RWPE1 (cell line): ENCODE results near the gene C1orf21.

Source experiments
- CTCF ChIA-PET: fragments of 350-600 bp; sonication (Branson Sonifier 250); formaldehyde crosslinking; extraction: SDS; loops from one replicate; lab custom pipeline; 2021; lab: Yijun Ruan, JAX
- POLR2A ChIA-PET: fragments of 400-600 bp; formaldehyde crosslinking; extraction: SDS; loops from one replicate; lab custom pipeline; 2020; ENCODE audit warnings: antibody characterized with exemption; ENCODE audit not compliant: low non-redundant PET; lab: Yijun Ruan, JAX
- DNase-seq: peaks from one replicate; pipeline ENCODE4 v3.0.0; 2012; ENCODE audit warnings: low spot score
- H3K27ac ChIP-seq: fragments of 450-650 bp; 2 replicates; pipeline ENCODE4 v1.5.1; 2017
- CTCF ChIP-seq: fragments of 450-650 bp; conservative IDR thresholded peaks from 2 replicates; pipeline ENCODE4 v1.5.1; 2017; ENCODE audit warnings: low read depth, mild to moderate bottlenecking

The C1orf21 gene

GRCh38 chr1:184405801-184406142 lies 18.9 kb downstream of the C1orf21 start:
- no peak overlapping the region for H3K27ac ChIP-seq
- POLR2A ChIA-PET: no interaction called here
- CTCF ChIA-PET: no interaction called here
- TF ChIP-seq CTCF: no peak
- no peak for DNase-seq

- TF ChIP-seq CTCF: no peak
- POLR2A ChIA-PET: no interaction called here
- CTCF ChIA-PET: no interaction called here
- DNase-seq: no peak
- H3K27ac ChIP-seq: no peak overlapping the region
These were observed 19.6 kb downstream of the C1orf21 start for GRCh38 chr1:184406479-184406878.

- ChIA-PET POLR2A (no interaction called here), CTCF (no interaction called here)
- H3K27ac ChIP-seq: no peak overlapping the region
- TF ChIP-seq CTCF: no peak
- DNase-seq: no peak
These were observed 21.1 kb downstream of the C1orf21 start for GRCh38 chr1:184407816-184408510.

GRCh38 chr1:184408580-184408979 lies 21.8 kb downstream of the C1orf21 start:
- no peak for DNase-seq
- no peak for TF ChIP-seq CTCF
- ChIA-PET POLR2A (no interaction called here), CTCF (no interaction called here)
- H3K27ac ChIP-seq: no peak overlapping the region

GRCh38 chr1:184409011-184409410 lies 22.2 kb downstream of the C1orf21 start:
- ChIA-PET POLR2A (no interaction called here), CTCF (no interaction called here)
- no peak for DNase-seq
- no peak for TF ChIP-seq CTCF
- no peak overlapping the region for H3K27ac ChIP-seq

GRCh38 chr1:184412472-184412871 lies 25.6 kb downstream of the C1orf21 start:
- H3K27ac ChIP-seq: no peak overlapping the region
- no peak for DNase-seq
- TF ChIP-seq CTCF: no peak
- ChIA-PET POLR2A (no interaction called here), CTCF (no interaction called here)
